Stimulated activated effector memory CD8-positive, alpha-beta T cell treated with anti-CD3 and anti-CD28 coated beads, Interleukin-12 subunit alpha, Interleukin-12 subunit beta, amount 100 ng/mL, for 72 hours (primary cell): ENCODE data around the gene IZUMO3.

Experiments
- ATAC-seq: fragments of 150-1000 bp; cut with Tn5 transposase; 2 replicates; pipeline ENCODE4 v1.10.0; 2021
- DNase-seq, 2 donors: peaks; one replicate each; pipeline ENCODE4 v3.0.0; 2021 to 2022; ENCODE audit warnings: low spot score in 2 of 2
- H3K27ac Mint-ChIP-seq: one replicate; pipeline ENCODE4 v1.8.0; 2022; ENCODE audit warnings: mild to moderate bottlenecking, mixed read lengths
- H3K36me3 Mint-ChIP-seq: one replicate; pipeline ENCODE4 v1.8.0; 2022; ENCODE audit warnings: mild to moderate bottlenecking, mixed read lengths
- H3K4me1 Mint-ChIP-seq: one replicate; pipeline ENCODE4 v1.8.0; 2022; ENCODE audit warnings: mixed read lengths
- H3K4me3 Mint-ChIP-seq: one replicate; pipeline ENCODE4 v1.8.0; 2022; ENCODE audit warnings: mild to moderate bottlenecking, mixed read lengths
- H3K9me3 Mint-ChIP-seq: one replicate; pipeline ENCODE4 v1.8.0; 2022; ENCODE audit warnings: mixed read lengths

Gene IZUMO3

GRCh38 chr9:24502206-24502937 is 43.3 kb downstream of the IZUMO3 start:
- Mint-ChIP-seq H3K27ac (no peak overlapping the region), H3K4me1 (no peaks in the 10 kb centered on the region), H3K4me3 (no peak overlapping the region), H3K9me3 (peaks cover 12% of the 10 kb centered on the region), H3K36me3 (no peaks in the 10 kb centered on the region)
- ATAC-seq, result no peak
- no peak for DNase-seq

GRCh38 chr9:24500761-24501160 is 44.9 kb downstream of the IZUMO3 start:
- Mint-ChIP-seq H3K9me3 (peaks cover 12% of the 10 kb centered on the region), H3K27ac (no peak overlapping the region), H3K36me3 (no peaks in the 10 kb centered on the region), H3K4me1 (no peaks in the 10 kb centered on the region), H3K4me3 (no peak overlapping the region)
- no peak for DNase-seq
- ATAC-seq, result no peak

GRCh38 chr9:24498632-24499031 is 47.1 kb downstream of the IZUMO3 start:
- H3K4me3 Mint-ChIP-seq, result no peak overlapping the region
- ATAC-seq (no peak), DNase-seq (no peak)
- H3K36me3 Mint-ChIP-seq, result no peaks in the 10 kb centered on the region
- H3K27ac Mint-ChIP-seq, result no peak overlapping the region
- H3K9me3 Mint-ChIP-seq, result peaks cover 17% of the 10 kb centered on the region
- no peaks in the 10 kb centered on the region for H3K4me1 Mint-ChIP-seq

- no peak overlapping the region for H3K4me3 Mint-ChIP-seq
- no peak overlapping the region for H3K27ac Mint-ChIP-seq
- peaks cover 23% of the 10 kb centered on the region for H3K9me3 Mint-ChIP-seq
- no peaks in the 10 kb centered on the region for H3K36me3 Mint-ChIP-seq
- H3K4me1 Mint-ChIP-seq, result no peaks in the 10 kb centered on the region
- ATAC-seq, result no peak
- DNase-seq, result no peak
Measured at GRCh38 chr9:24497671-24498070, 48.0 kb downstream of the IZUMO3 start.
